GM08714 (cell line): ENCODE results near the gene UNC5A.

Experiments
- H3K4me3 ChIP-seq: fragments of 200-500 bp; sonication (Bioruptor generic); 2 replicates; pipeline ENCODE4 v1.5.1; 2014; ENCODE audit warnings: mild to moderate bottlenecking, low read length, inconsistent platforms
- ZNF274 ChIP-seq: IDR thresholded peaks from 2 replicates; pipeline ENCODE4 v1.6.1; 2012; ENCODE audit warnings: mild to moderate bottlenecking, low read depth, low read length

UNC5A gene

GRCh38 chr5:176873541-176874172 lies 63.3 kb downstream of the UNC5A start:
- TF ChIP-seq ZNF274: no peak

GRCh38 chr5:176874198-176874780 lies 63.9 kb downstream of the UNC5A start:
- H3K4me3 ChIP-seq: no peak overlapping the region
- TF ChIP-seq ZNF274: no peak

More at GRCh38 chr5:176873541-176874172, 63.3 kb downstream of the UNC5A start:
- no peak overlapping the region for H3K4me3 ChIP-seq

GRCh38 chr5:176875014-176875550 lies 64.7 kb downstream of the UNC5A start:
- TF ChIP-seq ZNF274: no peak
- H3K4me3 ChIP-seq: no peak overlapping the region

GRCh38 chr5:176875783-176876505 lies 65.6 kb downstream of the UNC5A start:
- H3K4me3 ChIP-seq: no peak overlapping the region
- no peak for TF ChIP-seq ZNF274

GRCh38 chr5:176876506-176877431 lies 66.4 kb downstream of the UNC5A start:
- no peak for TF ChIP-seq ZNF274
- no peak overlapping the region for H3K4me3 ChIP-seq

GRCh38 chr5:176877793-176878331 lies 67.5 kb downstream of the UNC5A start:
- H3K4me3 ChIP-seq: no peak overlapping the region
- TF ChIP-seq ZNF274: no peak

- TF ChIP-seq ZNF274: no peak
- H3K4me3 ChIP-seq: no peak overlapping the region
Observed at GRCh38 chr5:176878463-176878862, 68.1 kb downstream of the UNC5A start.

- TF ChIP-seq ZNF274: no peak
Observed at GRCh38 chr5:176878906-176879662, 68.7 kb downstream of the UNC5A start.

GRCh38 chr5:176879663-176880361 lies 69.5 kb downstream of the UNC5A start:
- TF ChIP-seq ZNF274: no peak
- no peak overlapping the region for H3K4me3 ChIP-seq

More at GRCh38 chr5:176878906-176879662, 68.7 kb downstream of the UNC5A start:
- no peak overlapping the region for H3K4me3 ChIP-seq

- no peak overlapping the region for H3K4me3 ChIP-seq
- no peak for TF ChIP-seq ZNF274
Observed at GRCh38 chr5:176880366-176881020, 70.1 kb downstream of the UNC5A start.

GRCh38 chr5:176881021-176881749 lies 70.8 kb downstream of the UNC5A start:
- no peak for TF ChIP-seq ZNF274
- no peak overlapping the region for H3K4me3 ChIP-seq
